Limb (tissue), 2 donors: ENCODE data around the gene KCNJ8.

Source experiments
- DNase-seq, 2 donors: peaks; one replicate each; pipeline ENCODE4 v3.0.0-alpha.2; 2016; ENCODE audit errors: extremely low spot score in 2 of 2

The KCNJ8 gene

GRCh38 chr12:21715386-21715785 is 59.1 kb downstream of the KCNJ8 start:
- no peak for DNase-seq
